ENCODE measurements around the gene SEPTIN5. TPM values are rescaled to one million over a fixed set of nuclear protein-coding genes. Genes with fewer than 3 reads are reported as not detected.

Gene SEPTIN5
- total and polyA plus RNA-seq, 9 of the 15 experiments (the other 6 are each of a cell fraction or from before 2014, with no cell fraction given), result 0.03 to 195 (median 119) TPM

- TF ChIP-seq ARNT (IDR thresholded peaks at IDR 0.05), result no peak
- no peak for TF ChIP-seq GTF2B (IDR thresholded peaks at IDR 0.05; ENCODE audit: extremely low read depth, insufficient read length)
- peak; percentile 50 for TF ChIP-seq EGR1 (conservative IDR thresholded peaks at IDR 0.05)
- TF ChIP-seq CHCHD3 (CRISPR knock-in tag; IDR thresholded peaks at IDR 0.05), result no peak
- no peak for TF ChIP-seq NFXL1 (CRISPR knock-in tag; IDR thresholded peaks at IDR 0.05)
- peak; percentile 91 for TF ChIP-seq ZSCAN29 (IDR thresholded peaks at IDR 0.05)
- no peak for TF ChIP-seq SMAD3 (CRISPR knock-in tag; conservative IDR thresholded peaks at IDR 0.05)
- TF ChIP-seq ILK (tag; IDR thresholded peaks at IDR 0.05; ENCODE audit: borderline replicate concordance, low read depth), result no peak
- TF ChIP-seq NELFE (IDR thresholded peaks at IDR 0.05; ENCODE audit: insufficient read depth, insufficient read length), result no peak
- TF ChIP-seq WHSC1 (IDR thresholded peaks at IDR 0.05; ENCODE audit: low read length), result no peak
- no peak for TF ChIP-seq ETV6 (IDR thresholded peaks at IDR 0.05; ENCODE audit: borderline replicate concordance in 1 of 2, low read depth in 2 of 2, low read length in 1 of 2)
- TF ChIP-seq ETV6 (CRISPR knock-in tag; IDR thresholded peaks at IDR 0.05; ENCODE audit: borderline replicate concordance), result no peak
- TF ChIP-seq ZNF263 (CRISPR knock-in tag; IDR thresholded peaks at IDR 0.05; ENCODE audit: borderline replicate concordance), result no peak
- no peak for TF ChIP-seq ZBTB11 (CRISPR knock-in tag; IDR thresholded peaks at IDR 0.05)
- TF ChIP-seq MTA2 (IDR thresholded peaks at IDR 0.05; ENCODE audit: low read depth), result no peak
- TF ChIP-seq CBX1 (IDR thresholded peaks at IDR 0.05; ENCODE audit: low read depth), result no peak
- no peak for TF ChIP-seq CAMTA2 (CRISPR knock-in tag; conservative IDR thresholded peaks at IDR 0.05)
- no peak for TF ChIP-seq ZNF212 (CRISPR knock-in tag; IDR thresholded peaks at IDR 0.05)
- TF ChIP-seq SMC3 (conservative IDR thresholded peaks at IDR 0.05; ENCODE audit: insufficient read depth, low read depth, low read length), result no peak
- no peak for TF ChIP-seq ZBTB9 (CRISPR knock-in tag; IDR thresholded peaks at IDR 0.05)
- TF ChIP-seq BACH1 (tag; IDR thresholded peaks at IDR 0.05), result no peak
- TF ChIP-seq FOXJ3 (CRISPR knock-in tag; IDR thresholded peaks at IDR 0.05), result no peak
- 0 out of 2 replicates have a peak, but pooled peaks have one; percentile 7 for TF ChIP-seq ZNF165 (CRISPR knock-in tag; IDR thresholded peaks at IDR 0.05; ENCODE audit: borderline replicate concordance)
- TF ChIP-seq ARID1B (IDR thresholded peaks at IDR 0.05), result no peak
- no peak for TF ChIP-seq YY1 (IDR thresholded peaks at IDR 0.05; ENCODE audit: borderline replicate concordance in 1 of 3, control insufficient read depth in 1 of 3, extremely low read depth in 1 of 3, insufficient read depth in 3 of 3, insufficient read length in 1 of 3, insufficient replicate concordance in 2 of 3, low read depth in 1 of 3, low read length in 2 of 3)
Measured at GRCh38 chr22:19759427-19760057, 45.2 kb downstream of the SEPTIN5 start (continued).
